Panc1 (cell line): Measurements from ENCODE around the gene KRTAP10-4. TPM values are rescaled to one million over a fixed set of nuclear protein-coding genes. Genes with fewer than 3 reads are reported as not detected.

Experiments used
- ATAC-seq: fragments of 200-7000 bp; cut with Tn5 transposase; 2 replicates; pipeline ENCODE4 v1.9.1; 2020; ENCODE audit warnings: mild to moderate bottlenecking, moderate library complexity
- BruUV-seq: library from RNA; stranded (reverse); fragments of 400-500 nt; replicated peaks from 2 replicates; lab custom pipeline; 2021; lab: Mats Ljungman, UMichigan
- CTCF ChIA-PET: fragments of 300-600 bp; sonication (Branson Sonifier 250); formaldehyde crosslinking; loops from one replicate; lab custom pipeline; 2022; ENCODE audit warnings: antibody characterized with exemption; lab: Charles Lee
- POLR2A ChIA-PET: fragments of 300-600 bp; sonication (Branson Sonifier 250); formaldehyde crosslinking; loops from one replicate; lab custom pipeline; 2022; ENCODE audit warnings: antibody characterized with exemption; lab: Charles Lee
- DNase-seq: peaks from one replicate; pipeline ENCODE4 v3.0.0-alpha.2; 2010; ENCODE audit warnings: low read depth, low spot score
- H3K27ac ChIP-seq: 2 replicates; pipeline ENCODE4 v1.5.1; 2011; ENCODE audit warnings: mild to moderate bottlenecking, low read length, inconsistent platforms
- H3K27me3 ChIP-seq: fragments of 200-500 bp; sonication (Bioruptor generic); 2 replicates; pipeline ENCODE4 v1.6.0; 2014; ENCODE audit warnings: low read length, inconsistent platforms; ENCODE audit not compliant: control insufficient read depth, insufficient read depth
- H3K36me3 ChIP-seq: fragments of 200-500 bp; sonication (Bioruptor generic); 2 replicates; pipeline ENCODE4 v1.5.1; 2014; ENCODE audit warnings: inconsistent platforms, mild to moderate bottlenecking, low read length, moderate library complexity; ENCODE audit not compliant: control insufficient read depth, insufficient read depth
- H3K4me1 ChIP-seq: 2 replicates; pipeline ENCODE4 v1.5.1; 2011; ENCODE audit warnings: inconsistent platforms, mild to moderate bottlenecking, low read length, moderate library complexity; ENCODE audit not compliant: control insufficient read depth, insufficient read depth
- H3K4me3 ChIP-seq, 2 experiments: 2 replicates each; pipeline ENCODE4 v1.5.1; 2011 to 2012; ENCODE audit warnings: low read depth in 2 of 2, low read length in 2 of 2, mild to moderate bottlenecking in 2 of 2, inconsistent platforms in 1 of 2, moderate library complexity in 1 of 2
- H3K9me3 ChIP-seq: fragments of 200-500 bp; sonication (Bioruptor generic); 2 replicates; pipeline ENCODE4 v1.5.1; 2014; ENCODE audit warnings: low read depth, mild to moderate bottlenecking, inconsistent platforms, low read length, moderate library complexity; ENCODE audit not compliant: control insufficient read depth, insufficient read depth
- CTCF ChIP-seq: fragments of 450-650 bp; IDR thresholded peaks from 2 replicates; pipeline ENCODE4 v1.5.1; 2017; ENCODE audit warnings: mild to moderate bottlenecking
- POLR2AphosphoS5 ChIP-seq: IDR thresholded peaks from 2 replicates; pipeline ENCODE4 v1.6.1; 2012; ENCODE audit warnings: mild to moderate bottlenecking, low read depth, low read length, moderate library complexity
- REST ChIP-seq, 2 experiments: IDR thresholded peaks; 2 replicates each; pipeline ENCODE4 v1.6.1; 2011 to 2012; ENCODE audit warnings: low read depth in 2 of 2, control low read depth in 1 of 2, low read length in 1 of 2, mild to moderate bottlenecking in 1 of 2, moderate library complexity in 1 of 2; ENCODE audit not compliant: insufficient read depth in 1 of 2
- SIN3A ChIP-seq: IDR thresholded peaks from 2 replicates; pipeline ENCODE4 v1.6.1; 2012; ENCODE audit warnings: low read depth, mild to moderate bottlenecking, low read length, moderate library complexity, borderline replicate concordance; ENCODE audit not compliant: insufficient read depth
- TCF7L2 ChIP-seq: IDR thresholded peaks from 2 replicates; pipeline ENCODE4 v1.6.1; 2011; ENCODE audit warnings: mild to moderate bottlenecking, low read depth, low read length, inconsistent platforms
- in situ Hi-C: cut with HindIII; loops from 2 replicates; pipeline ENCODE4 v1.10.0; 2016; ENCODE audit warnings: low sequenced_read_pairs, low pct_unique_long_range_greater_than_20kb
- intact Hi-C: fragments of 100-400 bp; cut with micrococcal nuclease; formaldehyde crosslinking; loops from one replicate; pipeline ENCODE4 v1.10.0; 2022; ENCODE audit not compliant: unreplicated experiment
- total RNA-seq: library from RNA; stranded (reverse); gene quantifications from one replicate; pipeline ENCODE4 v1.2.1, GENCODE V29; 2021; ENCODE audit not compliant: unreplicated experiment

KRTAP10-4 gene
- total RNA-seq, 1 experiment from 2014 or later, result not detected

DNA sequence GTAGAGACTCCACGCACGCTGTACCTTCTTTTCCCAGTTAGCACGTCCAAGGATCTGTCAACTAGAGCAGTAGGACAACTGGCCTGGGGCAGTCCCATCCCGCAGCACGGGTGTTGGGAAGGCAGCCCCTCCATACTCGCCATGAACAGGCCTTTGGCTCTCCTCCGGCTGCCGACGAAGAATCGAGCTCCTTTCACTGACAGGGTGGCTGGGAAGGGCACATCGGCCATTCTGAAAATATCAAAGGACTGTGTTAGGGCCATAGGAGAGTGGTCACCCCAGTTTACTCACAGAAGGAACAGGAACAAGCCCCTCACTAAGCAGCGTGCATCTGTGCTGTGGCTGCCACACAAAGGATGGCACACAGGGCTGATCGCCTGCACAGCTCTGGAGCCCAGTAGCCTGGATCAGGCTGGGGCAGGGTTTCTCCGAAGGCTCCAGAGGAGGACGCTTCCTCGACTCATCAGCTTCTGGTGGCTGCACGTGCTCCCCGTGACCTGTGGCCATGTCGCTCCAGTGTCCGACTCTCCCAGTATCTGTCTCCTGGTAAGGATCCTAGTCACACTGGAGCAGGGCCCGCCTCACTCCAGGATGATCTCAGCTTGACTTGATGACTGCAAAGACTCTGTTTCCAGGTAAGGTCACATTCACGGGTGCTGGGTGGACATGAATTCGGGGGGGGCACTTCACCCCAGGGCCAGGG, 42.5 kb upstream of the KRTAP10-4 start:
- TF ChIP-seq TCF7L2 (no peak), SIN3A (no peak), REST (IDR thresholded peaks at IDR 0.05; ENCODE audit: insufficient read depth in 1 of 2, low read depth in 2 of 2, low read length in 1 of 2) (no peak), CTCF (no peak), POLR2AphosphoS5 (no peak)
- no peaks in the 10 kb centered on the region for H3K27me3 ChIP-seq
- H3K9me3 ChIP-seq, result no peaks in the 10 kb centered on the region
- ATAC-seq, result no peak
- intact Hi-C loops, result no loop called here
- in situ Hi-C loops, result no loop called here
- POLR2A ChIA-PET, result no interaction called here
- H3K36me3 ChIP-seq, result no peaks in the 10 kb centered on the region
- no TSS peak for BruUV-seq
- no peak for DNase-seq
- no peaks in the 10 kb centered on the region for H3K4me1 ChIP-seq
- CTCF ChIA-PET, result interaction anchor here (1.1 kb wide), 1 partner anchor 51 kb away, joined by 3 read pairs; no protein-coding TSS in a partner anchor
- no peak overlapping the region for H3K4me3 ChIP-seq
- no peak overlapping the region for H3K27ac ChIP-seq

GRCh38 chr21:44531606-44532564, 41.6 kb upstream of the KRTAP10-4 start:
- no peak for DNase-seq
- no peak for TF ChIP-seq TCF7L2
- no peak for TF ChIP-seq SIN3A
- no peak for TF ChIP-seq REST (IDR thresholded peaks at IDR 0.05; ENCODE audit: insufficient read depth in 1 of 2, low read depth in 2 of 2, low read length in 1 of 2)
- TF ChIP-seq CTCF, result no peak
- TF ChIP-seq POLR2AphosphoS5, result no peak
- POLR2A ChIA-PET, result interaction anchor here (0.5 kb wide), 1 partner anchor 19 kb away, joined by 3 read pairs; no protein-coding TSS in a partner anchor
- Histone ChIP-seq H3K9me3 (no peaks in the 10 kb centered on the region), H3K4me3 (no peak overlapping the region), H3K4me1 (no peaks in the 10 kb centered on the region), H3K36me3 (no peaks in the 10 kb centered on the region), H3K27ac (no peak overlapping the region), H3K27me3 (no peaks in the 10 kb centered on the region)
- intact Hi-C loops (no loop called here), in situ Hi-C loops (no loop called here)
- no peak for ATAC-seq
- CTCF ChIA-PET, result interaction anchor here (1.1 kb wide), 1 partner anchor 52 kb away, joined by 3 read pairs; no protein-coding TSS in a partner anchor
- BruUV-seq, result no TSS peak
